HG03060 (cell line): ENCODE results near the gene SLFN13.
"Not testable (repeated sequence)": the region's sequence is repeated elsewhere in the genome, so short reads cannot be mapped to it uniquely, and the experiment has no call there.

Experiments
- ATAC-seq: cut with Tn5 transposase; IDR thresholded peaks from one replicate; pipeline ENCODE4 v1.9.1; 2021; ENCODE audit warnings: low read depth, moderate number of reproducible peaks; ENCODE audit not compliant: unreplicated experiment

Gene SLFN13, protein sequence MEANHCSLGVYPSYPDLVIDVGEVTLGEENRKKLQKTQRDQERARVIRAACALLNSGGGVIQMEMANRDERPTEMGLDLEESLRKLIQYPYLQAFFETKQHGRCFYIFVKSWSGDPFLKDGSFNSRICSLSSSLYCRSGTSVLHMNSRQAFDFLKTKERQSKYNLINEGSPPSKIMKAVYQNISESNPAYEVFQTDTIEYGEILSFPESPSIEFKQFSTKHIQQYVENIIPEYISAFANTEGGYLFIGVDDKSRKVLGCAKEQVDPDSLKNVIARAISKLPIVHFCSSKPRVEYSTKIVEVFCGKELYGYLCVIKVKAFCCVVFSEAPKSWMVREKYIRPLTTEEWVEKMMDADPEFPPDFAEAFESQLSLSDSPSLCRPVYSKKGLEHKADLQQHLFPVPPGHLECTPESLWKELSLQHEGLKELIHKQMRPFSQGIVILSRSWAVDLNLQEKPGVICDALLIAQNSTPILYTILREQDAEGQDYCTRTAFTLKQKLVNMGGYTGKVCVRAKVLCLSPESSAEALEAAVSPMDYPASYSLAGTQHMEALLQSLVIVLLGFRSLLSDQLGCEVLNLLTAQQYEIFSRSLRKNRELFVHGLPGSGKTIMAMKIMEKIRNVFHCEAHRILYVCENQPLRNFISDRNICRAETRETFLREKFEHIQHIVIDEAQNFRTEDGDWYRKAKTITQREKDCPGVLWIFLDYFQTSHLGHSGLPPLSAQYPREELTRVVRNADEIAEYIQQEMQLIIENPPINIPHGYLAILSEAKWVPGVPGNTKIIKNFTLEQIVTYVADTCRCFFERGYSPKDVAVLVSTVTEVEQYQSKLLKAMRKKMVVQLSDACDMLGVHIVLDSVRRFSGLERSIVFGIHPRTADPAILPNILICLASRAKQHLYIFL

DNA sequence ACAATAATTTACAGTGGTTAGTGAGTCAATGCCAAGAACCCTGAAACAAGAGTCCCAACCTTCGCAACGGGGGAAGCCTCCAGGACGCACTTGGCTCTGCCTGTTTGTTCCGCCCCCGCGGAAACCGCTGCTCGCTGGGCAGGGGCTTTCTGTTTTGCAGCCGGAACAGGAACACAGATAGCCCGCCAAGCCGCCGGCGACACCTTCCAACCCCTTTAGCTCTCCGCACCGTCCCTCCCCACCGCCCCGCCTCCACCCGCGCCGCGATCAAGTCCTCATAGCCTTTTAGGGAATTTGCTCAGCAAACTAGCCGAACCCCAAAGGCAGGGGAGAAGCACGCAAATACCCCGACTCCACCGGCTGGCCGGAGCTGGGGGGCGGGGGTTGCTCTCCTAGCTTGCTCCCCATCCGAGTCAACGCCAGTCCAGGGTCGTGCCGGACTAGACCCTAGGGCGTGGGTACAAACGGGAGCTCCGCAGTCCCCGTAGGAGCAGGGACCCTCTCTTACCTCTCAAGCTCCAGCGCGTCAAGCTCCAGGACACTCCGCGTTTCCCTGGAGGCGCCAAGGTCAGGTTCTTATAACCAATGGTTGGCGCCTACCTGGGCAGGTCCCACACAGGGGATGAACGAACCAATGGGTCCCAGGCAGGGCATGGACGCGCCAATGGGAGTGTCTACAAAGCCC, at the start of gene SLFN13:
TSS of gene SLFN13 (minus strand) at position 553 of the 685 bp plus-strand sequence. CDS start 3,086 bp downstream, outside the sequence.
- ATAC-seq = no peak

DNA sequence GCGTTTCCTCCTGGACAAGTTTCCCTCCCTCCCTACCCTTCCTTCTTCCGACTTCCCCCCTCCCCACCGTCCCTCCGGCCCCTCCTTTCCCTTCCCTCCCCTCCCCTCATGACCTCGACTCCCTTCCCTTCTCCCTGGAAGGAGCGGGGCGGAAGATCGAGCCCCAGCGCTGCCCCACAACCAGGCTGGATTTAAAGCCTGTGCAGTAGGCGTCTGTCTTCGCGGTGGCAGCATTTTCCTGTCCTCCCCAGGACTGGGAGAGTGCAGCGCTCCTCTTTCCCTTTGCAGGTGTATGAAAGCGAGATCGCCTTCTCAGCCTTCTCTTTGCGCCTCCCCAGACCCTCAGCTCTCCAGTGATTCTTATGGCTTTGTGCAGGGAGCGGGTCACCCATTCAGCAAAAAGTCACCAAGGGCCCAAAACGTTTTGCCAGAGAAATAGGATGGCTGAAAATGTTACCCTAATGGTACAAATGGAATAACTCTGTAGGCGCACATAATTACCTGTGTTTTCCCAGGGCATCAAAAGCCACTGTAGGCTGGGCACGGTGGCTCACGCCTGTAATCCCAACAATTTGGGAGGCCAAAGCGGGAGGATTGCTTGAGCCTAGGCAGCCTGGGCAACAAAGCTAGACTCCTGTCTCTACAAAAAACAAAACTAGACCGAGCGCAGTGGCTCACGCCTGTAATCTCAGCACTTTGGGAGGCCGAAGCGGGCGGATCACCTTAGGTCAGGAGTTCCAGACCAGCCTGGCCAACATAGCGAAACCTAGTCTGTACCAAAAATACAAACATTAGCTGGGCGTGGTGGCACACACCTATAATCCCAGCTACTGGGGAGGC, 48.1 kb upstream of the SLFN13 start:
- no peak for ATAC-seq

DNA sequence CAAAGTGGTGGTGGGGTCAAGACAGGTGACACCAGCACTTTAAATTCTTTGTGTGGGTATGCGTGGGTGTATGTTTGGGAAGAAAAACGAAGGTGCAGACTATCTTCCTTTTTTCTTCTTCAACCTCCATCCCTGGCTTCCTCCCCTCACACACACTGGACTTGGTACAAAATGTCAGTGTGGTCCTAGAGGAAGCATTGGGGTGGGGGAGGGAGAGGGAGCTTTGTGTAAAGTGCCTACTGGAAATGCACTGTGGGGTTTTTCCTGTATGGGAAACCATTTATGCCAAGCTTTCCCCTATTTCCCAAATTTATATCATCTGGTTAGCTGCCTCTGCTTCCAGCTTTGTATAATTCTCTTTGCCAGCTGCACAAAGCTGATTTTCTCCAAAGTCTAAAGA, 44.5 kb upstream of the SLFN13 start:
- no peak for ATAC-seq

DNA sequence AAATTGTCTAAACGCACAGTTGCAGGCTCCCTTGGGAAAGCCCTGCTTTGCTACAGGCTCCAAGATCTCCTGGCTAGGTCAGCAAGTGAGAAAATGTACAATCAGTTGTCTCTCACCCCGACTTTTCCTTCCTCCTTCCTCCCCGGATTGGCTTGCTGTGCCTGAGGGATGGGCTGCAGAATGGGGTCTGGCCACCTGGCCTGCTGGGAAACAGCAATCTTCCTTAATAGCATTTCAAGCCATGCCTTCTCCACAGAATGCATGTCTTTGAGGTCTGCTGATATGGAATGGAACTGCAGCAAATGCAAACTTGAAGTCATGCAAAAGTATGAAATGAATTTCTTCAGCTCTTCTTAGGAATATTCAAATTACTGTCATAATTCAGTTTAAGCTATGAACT, 42.9 kb upstream of the SLFN13 start:
- ATAC-seq = no peak

GRCh38 chr17:35489944-35490343, 41.4 kb upstream of the SLFN13 start:
- no peak for ATAC-seq

- ATAC-seq = no peak
Observed at GRCh38 chr17:35488991-35489390, 40.4 kb upstream of the SLFN13 start.

- ATAC-seq = no peak
Observed at GRCh38 chr17:35486920-35487732, 38.6 kb upstream of the SLFN13 start.

DNA sequence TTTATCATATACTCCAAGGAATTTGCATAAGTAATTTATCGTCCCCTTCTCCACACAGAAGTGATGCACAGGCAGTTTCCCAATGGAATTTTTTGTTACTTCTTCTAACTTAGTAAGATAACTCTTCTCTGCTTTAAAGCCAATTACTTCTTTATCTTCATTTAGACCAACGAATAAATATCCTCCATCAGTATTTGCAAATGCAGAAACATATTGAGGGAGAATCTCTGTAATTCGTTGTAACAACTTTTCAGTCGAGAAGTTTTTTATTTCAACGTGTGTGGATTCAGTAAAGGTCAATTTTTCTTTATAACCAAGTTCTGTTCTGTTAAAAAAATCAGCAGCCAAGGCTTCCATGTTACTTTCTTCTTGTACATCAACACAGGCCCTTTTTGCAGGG, 30.7 kb upstream of the SLFN13 start:
- no peak for ATAC-seq

GRCh38 chr17:35477248-35477647, 28.7 kb upstream of the SLFN13 start:
- ATAC-seq = no peak

- ATAC-seq = no peak
Observed at GRCh38 chr17:35476283-35476820, 27.8 kb upstream of the SLFN13 start.

DNA sequence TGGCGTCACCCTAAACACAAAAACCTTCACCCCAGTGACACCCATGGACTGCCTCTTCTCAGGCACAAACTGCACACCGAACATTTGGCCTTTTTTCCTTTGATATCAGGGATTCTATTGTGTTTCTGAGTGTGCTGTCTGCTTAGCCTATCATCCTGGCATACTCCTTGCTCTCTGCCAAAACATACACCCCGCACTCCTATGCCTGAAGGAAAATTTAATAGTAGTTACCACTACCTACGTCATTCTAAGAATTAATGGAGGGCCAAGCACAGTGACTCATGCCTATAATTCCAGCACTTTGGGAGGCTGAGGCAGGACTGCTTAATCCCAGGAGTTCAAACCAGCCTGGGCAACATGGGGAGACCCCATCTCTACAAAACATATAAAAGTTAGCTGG, 19.9 kb upstream of the SLFN13 start:
- no peak for ATAC-seq

GRCh38 chr17:35467824-35468223, 19.3 kb upstream of the SLFN13 start:
- ATAC-seq = no peak

- ATAC-seq = peak; percentile 57
Observed at GRCh38 chr17:35460354-35460851, 11.8 kb upstream of the SLFN13 start.

- ATAC-seq = not testable (repeated sequence)
Observed at GRCh38 chr17:35454035-35454434, 5.5 kb upstream of the SLFN13 start.

- ATAC-seq = no peak
Observed at GRCh38 chr17:35453171-35453570, 4.6 kb upstream of the SLFN13 start.

GRCh38 chr17:35449371-35449931, 885 bp upstream of the SLFN13 start:
- no peak for ATAC-seq

- ATAC-seq = no peak
Observed at GRCh38 chr17:35448899-35449227, 297 bp upstream of the SLFN13 start.

DNA sequence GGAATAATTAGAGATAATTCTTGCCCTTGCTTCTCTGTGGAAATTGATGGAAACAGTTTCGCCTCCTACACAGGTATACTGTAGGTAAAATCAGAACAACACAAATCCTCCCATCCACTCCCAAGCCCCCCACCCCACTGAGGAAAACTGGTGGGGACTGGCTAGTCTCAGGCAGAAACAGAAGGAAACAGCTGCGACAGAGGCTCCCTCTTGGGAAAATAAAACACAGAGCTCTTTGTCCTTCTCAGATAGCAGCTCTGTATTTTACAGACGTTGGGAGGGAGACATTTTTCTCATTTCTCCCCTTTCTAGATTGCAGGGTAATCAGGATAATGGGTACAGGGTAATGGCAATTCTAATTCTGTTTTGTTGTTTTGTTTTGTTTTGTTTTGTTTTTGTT, 1.1 kb downstream of the SLFN13 start:
- ATAC-seq = no peak

DNA sequence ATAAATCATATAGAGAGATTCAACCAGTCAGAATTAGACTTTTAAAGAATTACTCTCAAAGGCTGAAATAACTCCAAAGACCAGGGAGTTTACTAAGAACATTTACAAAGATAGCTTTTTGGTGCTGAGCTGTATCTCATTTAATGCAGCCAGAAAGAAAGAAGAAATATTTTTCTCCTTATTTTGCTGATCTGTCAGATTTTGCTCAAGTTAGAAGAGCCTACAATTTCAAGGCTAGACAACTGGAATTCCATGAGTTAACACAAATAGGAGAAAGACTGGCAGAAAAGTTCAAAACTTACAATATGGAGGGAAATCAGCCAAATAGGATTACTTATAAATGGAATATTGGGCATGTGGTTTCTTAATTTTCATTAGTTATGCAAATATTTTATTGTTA, 10.1 kb downstream of the SLFN13 start:
- ATAC-seq = no peak
